Epithelial cell of proximal tubule (primary cell): ENCODE data around the gene EFNA2. TPM values are rescaled to one million over a fixed set of nuclear protein-coding genes. Genes with fewer than 3 reads are reported as not detected.
A peak's percentile ranks its signal among the peaks of the same experiment; 100 is the strongest.

ENCODE experiments used
- DNase-seq: peaks from one replicate; pipeline ENCODE4 v3.0.0-alpha.2; 2011; ENCODE audit warnings: low read depth
- H3K4me3 ChIP-seq: 2 replicates; pipeline ENCODE4 v1.5.1; 2011; ENCODE audit warnings: low read depth, mild to moderate bottlenecking, low read length
- CTCF ChIP-seq: conservative IDR thresholded peaks from 2 replicates; pipeline ENCODE4 v1.5.1; 2012; ENCODE audit warnings: low read depth, mild to moderate bottlenecking, low read length
- total RNA-seq: library from RNA; depleted of rRNA; stranded (reverse); fragments of >200 nt; gene quantifications from 2 replicates; pipeline ENCODE4 v1.2.3, GENCODE V29; 2015

Gene EFNA2
- total RNA-seq, 1 donor from 2014 or later: 0.23 TPM

GRCh38 chr19:1279782-1280341 is 5.8 kb upstream of the EFNA2 start:
- peak; percentile 95 for TF ChIP-seq CTCF
- DNase-seq: no peak

GRCh38 chr19:1280636-1281568 is 4.8 kb upstream of the EFNA2 start:
- TF ChIP-seq CTCF: no peak
- H3K4me3 ChIP-seq: no peak overlapping the region
- DNase-seq: no peak

More at GRCh38 chr19:1279782-1280341, 5.8 kb upstream of the EFNA2 start:
- no peak overlapping the region for H3K4me3 ChIP-seq

GRCh38 chr19:1281569-1282287 is 3.9 kb upstream of the EFNA2 start:
- no peak for DNase-seq
- no peak overlapping the region for H3K4me3 ChIP-seq
- no peak for TF ChIP-seq CTCF

GRCh38 chr19:1282588-1283206 is 3.0 kb upstream of the EFNA2 start:
- DNase-seq: no peak
- H3K4me3 ChIP-seq: no peak overlapping the region
- TF ChIP-seq CTCF: no peak

- no peak for TF ChIP-seq CTCF
- H3K4me3 ChIP-seq: no peak overlapping the region
- DNase-seq: no peak
Measured at GRCh38 chr19:1283207-1283916, 2.3 kb upstream of the EFNA2 start.

- no peak overlapping the region for H3K4me3 ChIP-seq
- no peak for DNase-seq
- TF ChIP-seq CTCF: no peak
Measured at GRCh38 chr19:1283917-1284292, 1.8 kb upstream of the EFNA2 start.
